Activated CD8-positive, alpha-beta memory T cell treated with anti-CD3 and anti-CD28 coated beads for 4 hours (primary cell): ENCODE measurements around the gene ENHO.

Experiments
- DNase-seq, 2 donors: peaks; one replicate each; pipeline ENCODE4 v3.0.0-alpha.2; 2020; ENCODE audit warnings: low read depth in 2 of 2

The ENHO gene

DNA sequence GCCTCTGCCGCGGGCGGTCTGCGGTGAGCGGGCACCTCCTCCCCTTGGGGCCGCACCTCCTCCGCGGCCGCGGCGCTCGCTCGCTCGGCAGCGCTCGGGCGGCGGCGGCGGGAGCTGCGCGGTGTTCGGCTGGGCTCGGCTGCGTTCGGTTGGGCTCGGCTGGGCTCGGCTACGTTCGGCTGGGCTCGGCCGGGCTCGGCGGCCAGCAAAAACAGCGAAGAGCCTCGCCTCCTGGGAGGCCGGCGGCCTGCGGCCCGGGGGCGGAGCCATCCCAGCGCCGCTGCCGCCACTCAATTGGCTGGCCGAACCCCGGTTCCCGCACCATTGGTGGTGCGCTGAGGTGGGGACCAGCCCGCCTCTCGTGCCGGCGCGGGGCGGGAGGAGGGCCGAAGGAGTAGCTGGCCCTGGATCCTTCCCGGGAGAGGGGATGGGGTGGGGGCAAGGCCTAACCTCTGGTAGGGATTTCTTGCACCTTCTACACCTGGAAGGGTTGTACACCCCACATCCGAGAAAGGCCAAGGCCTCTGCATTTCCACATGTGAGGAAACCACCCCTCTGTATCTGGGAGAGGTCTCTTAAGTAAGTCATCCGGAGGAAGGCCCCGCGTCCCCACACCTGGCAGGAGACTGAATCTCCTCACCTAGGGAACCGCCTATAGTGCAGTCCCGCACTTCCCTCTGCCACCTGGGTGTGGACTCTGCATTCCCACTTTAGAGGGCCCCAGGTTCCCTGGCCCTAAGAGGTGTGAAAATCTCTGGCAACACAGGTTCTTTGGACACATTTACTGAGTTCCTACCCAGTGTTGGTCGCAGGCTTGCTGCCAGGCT is at the start of gene ENHO:
Gene ENHO, minus strand, starts transcription at position 20 of the 827 bp plus-strand sequence. CDS start 1,295 bp downstream, outside the sequence.
- peak; percentile 68 to 71 for DNase-seq

GRCh38 chr9:34572092-34572491 is 49.3 kb upstream of the ENHO start:
- no peak for DNase-seq

DNA sequence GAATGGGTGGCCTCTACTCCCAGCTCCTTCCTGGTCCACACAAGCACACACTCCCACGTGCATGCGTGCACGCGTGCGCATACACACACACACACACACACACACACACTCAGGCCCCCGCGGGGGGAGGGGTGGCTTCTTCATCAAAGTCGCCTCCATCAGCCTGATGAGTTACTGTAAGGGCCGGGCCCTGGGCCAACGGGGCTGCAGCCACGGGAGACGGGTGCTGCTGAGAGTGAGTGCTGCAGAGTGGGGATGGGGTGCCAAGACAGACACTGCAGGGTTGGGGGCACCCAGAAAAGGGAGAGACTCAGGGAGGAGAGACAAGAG is 48.7 kb upstream of the ENHO start:
- no peak for DNase-seq

GRCh38 chr9:34570809-34571480 is 48.2 kb upstream of the ENHO start:
- no peak for DNase-seq

DNA sequence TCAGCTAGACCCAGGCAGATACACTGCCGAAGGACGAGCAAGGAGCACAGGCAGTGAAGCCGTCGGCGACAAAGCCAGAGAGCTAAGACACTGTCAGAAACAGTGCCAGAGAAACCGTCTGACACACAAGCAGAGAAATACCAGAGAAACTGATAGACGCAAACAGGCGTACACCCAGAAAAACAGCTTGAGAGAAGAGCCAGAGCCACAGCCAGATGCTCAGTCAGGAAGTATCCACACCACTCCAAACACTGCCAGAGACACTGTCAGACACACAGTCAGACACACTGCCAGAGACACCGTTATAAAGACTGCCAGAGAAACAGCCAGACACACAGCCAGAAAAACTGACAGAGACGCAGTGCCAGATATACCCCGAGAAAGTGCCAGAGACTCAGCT is 47.6 kb upstream of the ENHO start:
- no peak for DNase-seq

DNA sequence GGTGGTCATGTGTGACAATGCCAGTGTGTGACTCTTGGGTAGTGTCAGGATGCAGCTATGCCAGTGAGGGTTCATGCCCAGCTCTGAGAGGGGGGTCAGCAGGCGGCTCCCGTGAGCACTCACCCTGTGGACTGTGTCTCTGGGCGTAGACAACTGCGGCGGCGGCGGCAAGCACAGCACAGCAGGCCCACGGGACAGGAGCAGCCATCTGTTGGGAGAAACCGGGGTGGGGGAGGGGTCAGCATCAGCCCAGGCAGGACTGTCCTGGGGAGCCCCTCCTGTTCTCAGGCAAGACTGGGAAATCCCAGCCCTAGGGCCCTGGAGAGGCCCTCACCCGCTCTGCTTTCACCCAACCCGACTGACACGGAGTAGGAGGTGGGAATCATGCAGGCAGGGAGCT is 46.0 kb upstream of the ENHO start:
- no peak for DNase-seq

- DNase-seq = no peak
These were observed 45.3 kb upstream of the ENHO start for GRCh38 chr9:34568133-34568532.

DNA sequence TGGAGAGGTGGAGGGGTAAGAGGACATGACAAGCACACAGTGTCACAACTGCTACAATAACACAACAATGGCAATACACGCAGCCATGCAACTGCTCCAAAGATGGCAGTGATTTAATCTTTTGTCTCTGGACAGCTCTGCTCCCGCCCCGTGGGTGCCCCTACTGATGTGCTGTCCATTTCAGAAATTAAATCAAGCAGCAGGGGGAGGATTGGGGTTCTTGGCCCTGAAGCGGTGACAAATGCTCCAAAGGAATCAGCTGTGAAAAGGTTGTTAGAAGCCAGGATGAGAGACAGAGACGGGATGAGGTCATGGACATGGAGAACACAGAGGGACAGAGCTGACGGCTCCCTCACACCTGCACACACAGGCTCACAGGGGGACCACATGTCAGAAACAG is 44.2 kb upstream of the ENHO start:
- no peak for DNase-seq

DNA sequence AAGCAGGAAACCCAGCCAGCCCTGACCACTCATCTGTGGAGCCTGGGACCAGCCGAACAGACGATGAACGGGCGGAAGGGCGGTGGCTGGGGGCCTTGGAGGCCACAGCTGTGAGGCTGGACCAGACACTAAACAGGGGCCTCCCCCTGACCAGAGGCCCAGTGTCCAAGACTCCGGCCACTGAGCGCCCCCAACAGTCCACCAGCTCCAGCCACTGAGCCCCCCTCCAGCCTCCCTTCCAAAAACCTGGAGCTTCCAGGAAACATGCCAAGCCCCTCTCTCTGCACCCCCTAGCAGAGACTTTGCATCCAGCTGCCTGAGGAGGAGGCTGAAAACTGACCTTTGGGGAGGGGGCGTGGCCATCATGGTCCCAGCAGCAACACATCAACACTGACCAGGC is 43.5 kb upstream of the ENHO start:
- no peak for DNase-seq

GRCh38 chr9:34565856-34566255 is 43.1 kb upstream of the ENHO start:
- no peak for DNase-seq

GRCh38 chr9:34564617-34565016 is 41.8 kb upstream of the ENHO start:
- no peak for DNase-seq

GRCh38 chr9:34563262-34563661 is 40.5 kb upstream of the ENHO start:
- no peak for DNase-seq

DNA sequence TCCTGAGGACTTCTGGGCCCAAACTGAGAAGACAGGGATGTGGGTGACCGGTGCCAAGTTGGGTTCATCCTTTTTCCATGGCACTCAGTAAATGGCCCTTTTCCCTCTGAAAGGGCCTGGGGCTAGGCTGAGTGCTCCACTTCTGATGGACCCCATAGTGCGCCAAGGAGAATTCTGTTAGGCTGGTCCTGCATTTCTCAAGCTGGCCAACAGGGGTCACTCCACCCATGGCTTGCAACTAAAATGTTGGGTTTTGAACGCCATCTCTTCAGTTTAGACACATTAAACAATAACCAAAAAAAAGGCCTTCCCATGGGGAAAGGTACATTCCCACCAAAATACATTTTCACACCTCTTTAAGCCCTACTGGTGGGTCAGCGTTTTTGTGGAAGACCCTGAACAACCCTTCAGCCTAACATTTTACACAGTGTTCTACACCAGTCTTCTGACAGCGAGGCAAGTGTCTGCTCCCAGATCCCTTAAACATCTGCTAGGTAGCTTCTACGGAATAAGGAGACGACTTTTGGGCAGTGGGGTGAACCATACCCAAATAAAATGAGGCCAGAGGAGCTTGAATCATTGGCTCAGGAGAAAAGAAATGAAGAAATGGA is 39.5 kb upstream of the ENHO start:
- DNase-seq = no peak

GRCh38 chr9:34560599-34561214 is 37.9 kb upstream of the ENHO start:
- DNase-seq = no peak

DNA sequence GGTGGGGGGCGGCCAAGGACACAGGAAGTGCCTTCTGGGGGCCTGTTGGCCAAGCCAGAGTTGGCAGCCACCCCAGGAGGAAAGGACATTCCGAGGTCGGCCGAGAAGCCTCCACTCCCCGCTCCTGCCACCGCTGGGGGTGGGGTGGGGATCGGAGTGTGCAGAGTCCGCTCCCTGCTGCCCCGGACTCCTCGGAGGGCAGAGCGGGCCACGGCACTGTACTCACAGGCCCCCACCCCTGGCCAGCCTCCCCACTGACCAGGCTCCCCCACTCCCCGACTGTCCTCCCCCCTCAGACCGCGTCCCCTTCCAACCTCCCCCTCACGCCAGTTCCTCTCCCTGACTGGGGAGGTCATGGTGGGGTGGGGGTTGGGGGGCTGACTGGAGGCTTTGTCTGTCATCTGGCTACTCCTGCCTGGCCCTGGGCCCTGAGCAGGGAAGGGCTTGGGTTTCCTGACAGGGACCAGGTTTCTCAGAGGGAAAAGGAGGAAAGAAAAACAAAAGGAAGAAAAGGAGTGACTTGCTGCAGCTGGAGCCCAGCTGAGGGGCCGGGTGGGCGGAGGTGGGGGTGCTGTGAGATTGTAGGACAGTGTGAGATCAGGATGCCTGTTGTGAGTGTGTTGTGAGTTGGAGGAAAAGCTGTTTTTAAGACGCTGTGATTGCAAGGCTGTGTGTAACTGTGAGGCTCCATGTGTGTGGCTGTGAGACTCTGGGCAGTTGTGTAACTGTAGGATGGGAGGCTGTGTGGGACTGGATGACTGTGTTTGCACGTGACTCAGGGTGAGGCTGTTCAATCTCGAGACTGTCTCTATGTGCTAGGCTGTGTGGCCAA is 37.0 kb upstream of the ENHO start:
- DNase-seq = no peak

GRCh38 chr9:34558919-34559623 is 36.3 kb upstream of the ENHO start:
- no peak for DNase-seq

DNA sequence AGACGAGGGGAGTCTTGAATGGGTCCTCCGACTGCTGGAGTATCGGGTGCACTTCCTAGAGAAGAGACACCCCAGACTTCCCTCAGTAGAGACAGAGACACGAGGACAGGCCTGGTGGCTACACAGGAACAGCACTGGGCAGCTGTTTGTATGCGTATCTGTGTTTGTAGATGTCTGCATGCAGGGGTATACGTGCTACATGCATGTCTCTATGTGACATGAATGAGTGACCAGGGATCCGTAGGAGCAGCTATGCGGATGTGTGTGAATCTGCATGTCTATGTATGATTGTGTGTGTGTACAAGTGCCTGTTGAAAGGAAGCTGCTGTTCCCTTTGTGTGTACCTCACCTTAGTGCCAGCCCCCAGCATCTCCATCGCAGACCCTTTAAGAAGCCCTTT is 35.6 kb upstream of the ENHO start:
- DNase-seq = no peak

GRCh38 chr9:34557426-34558321 is 34.9 kb upstream of the ENHO start:
- DNase-seq = no peak

GRCh38 chr9:34556949-34557348 is 34.2 kb upstream of the ENHO start:
- DNase-seq = no peak

DNA sequence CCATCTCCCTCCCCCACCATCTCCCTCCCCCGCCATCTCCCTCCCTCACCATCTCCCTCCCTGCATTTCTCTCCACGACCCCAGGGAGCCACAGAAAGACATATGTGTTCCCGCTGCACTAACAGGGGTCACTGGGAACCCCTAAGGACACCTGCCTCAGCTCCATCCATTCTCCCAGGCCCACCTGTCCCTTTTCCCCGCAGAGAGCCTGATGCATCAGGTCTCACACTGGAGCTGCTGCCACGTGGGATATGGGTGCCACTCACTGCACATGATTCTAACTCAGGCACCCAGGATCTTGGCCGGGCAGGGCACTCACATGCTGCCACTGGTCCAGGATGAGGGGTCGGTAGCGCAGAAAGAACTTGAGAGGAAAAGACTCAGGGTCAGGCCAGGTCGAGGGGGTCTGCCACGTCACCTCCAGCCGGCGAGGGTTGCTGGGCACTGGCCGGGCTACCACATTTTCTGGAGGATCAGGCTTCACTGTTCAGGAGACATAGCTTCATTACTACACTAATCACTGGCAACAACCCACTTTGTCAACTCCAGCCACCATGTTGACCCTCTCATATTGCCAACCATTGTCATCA is 33.2 kb upstream of the ENHO start:
- no peak for DNase-seq
